ENCODE measurements around the gene MID1. TPM values are rescaled to one million over a fixed set of nuclear protein-coding genes. Genes with fewer than 3 reads are reported as not detected.

MID1 gene
- total RNA-seq, 1 donor from 2014 or later: 32.5 TPM

- no peak overlapping the region for H3K27ac Mint-ChIP-seq
These were observed 118.8 kb downstream of the MID1 start for GRCh38 chrX:10501611-10502010.

GRCh38 chrX:10496345-10496965 is 123.9 kb downstream of the MID1 start:
- Mint-ChIP-seq H3K27me3 (no peaks in the 10 kb centered on the region), H3K9me3 (ENCODE audit: low read depth) (peaks cover 15% of the 10 kb centered on the region), H3K4me1 (ENCODE audit: low read depth) (no peaks in the 10 kb centered on the region), H3K36me3 (ENCODE audit: insufficient read depth) (peaks cover 5% of the 10 kb centered on the region), H3K4me3 (ENCODE audit: low read depth) (no peak overlapping the region), H3K27ac (no peak overlapping the region)
- TF ChIP-seq, protein P1, sequence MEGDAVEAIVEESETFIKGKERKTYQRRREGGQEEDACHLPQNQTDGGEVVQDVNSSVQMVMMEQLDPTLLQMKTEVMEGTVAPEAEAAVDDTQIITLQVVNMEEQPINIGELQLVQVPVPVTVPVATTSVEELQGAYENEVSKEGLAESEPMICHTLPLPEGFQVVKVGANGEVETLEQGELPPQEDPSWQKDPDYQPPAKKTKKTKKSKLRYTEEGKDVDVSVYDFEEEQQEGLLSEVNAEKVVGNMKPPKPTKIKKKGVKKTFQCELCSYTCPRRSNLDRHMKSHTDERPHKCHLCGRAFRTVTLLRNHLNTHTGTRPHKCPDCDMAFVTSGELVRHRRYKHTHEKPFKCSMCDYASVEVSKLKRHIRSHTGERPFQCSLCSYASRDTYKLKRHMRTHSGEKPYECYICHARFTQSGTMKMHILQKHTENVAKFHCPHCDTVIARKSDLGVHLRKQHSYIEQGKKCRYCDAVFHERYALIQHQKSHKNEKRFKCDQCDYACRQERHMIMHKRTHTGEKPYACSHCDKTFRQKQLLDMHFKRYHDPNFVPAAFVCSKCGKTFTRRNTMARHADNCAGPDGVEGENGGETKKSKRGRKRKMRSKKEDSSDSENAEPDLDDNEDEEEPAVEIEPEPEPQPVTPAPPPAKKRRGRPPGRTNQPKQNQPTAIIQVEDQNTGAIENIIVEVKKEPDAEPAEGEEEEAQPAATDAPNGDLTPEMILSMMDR (IDR thresholded peaks at IDR 0.05; ENCODE audit: unreplicated experiment): no peak
- DNase-seq (ENCODE audit: low spot score, unreplicated experiment): no peak

More at GRCh38 chrX:10501611-10502010, 118.8 kb downstream of the MID1 start:
- TF ChIP-seq, protein P1 (IDR thresholded peaks at IDR 0.05; ENCODE audit: unreplicated experiment): no peak
- DNase-seq (ENCODE audit: low spot score, unreplicated experiment): no peak
- Mint-ChIP-seq H3K9me3 (ENCODE audit: low read depth) (peaks cover 19% of the 10 kb centered on the region), H3K27me3 (no peaks in the 10 kb centered on the region), H3K4me1 (ENCODE audit: low read depth) (no peaks in the 10 kb centered on the region), H3K36me3 (ENCODE audit: insufficient read depth) (peaks cover 4% of the 10 kb centered on the region), H3K4me3 (ENCODE audit: low read depth) (no peak overlapping the region)

DNA sequence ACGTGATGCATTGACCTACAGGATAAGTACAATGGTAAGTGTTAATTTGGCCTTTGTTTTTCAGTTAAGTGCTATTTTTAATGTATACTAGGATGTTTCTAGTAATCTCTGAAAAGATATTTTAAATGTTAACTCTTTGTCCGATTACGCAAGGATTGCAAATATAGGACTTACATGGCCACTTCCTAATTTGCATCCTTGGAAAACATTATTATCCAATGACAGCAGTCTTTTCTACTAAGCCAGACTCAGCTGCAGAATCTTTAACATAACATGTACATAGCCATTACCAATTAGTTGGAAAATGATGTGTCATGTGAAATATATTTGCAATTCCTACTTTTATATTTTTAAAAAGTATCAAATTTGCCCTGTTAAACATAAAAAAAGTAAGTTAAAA is 124.7 kb downstream of the MID1 start:
- TF ChIP-seq, protein P1 (IDR thresholded peaks at IDR 0.05; ENCODE audit: unreplicated experiment): no peak
- H3K4me1 Mint-ChIP-seq (ENCODE audit: low read depth): no peaks in the 10 kb centered on the region
- H3K36me3 Mint-ChIP-seq (ENCODE audit: insufficient read depth): peaks cover 5% of the 10 kb centered on the region
- DNase-seq (ENCODE audit: low spot score, unreplicated experiment): no peak
- H3K27me3 Mint-ChIP-seq: no peaks in the 10 kb centered on the region
- peaks cover 11% of the 10 kb centered on the region for H3K9me3 Mint-ChIP-seq (ENCODE audit: low read depth)
- H3K27ac Mint-ChIP-seq: no peak overlapping the region
- H3K4me3 Mint-ChIP-seq (ENCODE audit: low read depth): no peak overlapping the region

DNA sequence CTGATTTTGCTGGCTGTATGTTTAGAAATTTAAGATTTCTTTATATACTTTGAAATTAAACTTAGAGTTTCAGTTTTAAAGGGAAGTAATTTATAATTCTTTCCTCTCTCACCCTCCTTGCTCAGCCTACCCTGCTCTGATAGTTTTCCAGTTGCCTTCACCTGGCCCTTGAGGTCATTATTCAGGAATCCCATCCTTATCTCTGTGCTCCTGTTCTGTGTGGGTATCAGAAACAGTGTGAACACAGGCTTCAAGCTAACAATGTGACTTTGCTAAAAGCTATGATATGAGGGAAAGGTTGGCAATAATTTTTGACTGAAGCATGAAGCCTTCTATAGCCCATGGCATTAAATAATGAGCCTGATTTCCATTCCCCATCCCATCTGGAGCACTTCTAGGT is 128.1 kb downstream of the MID1 start:
- Mint-ChIP-seq H3K9me3 (ENCODE audit: low read depth) (peaks cover 4% of the 10 kb centered on the region), H3K4me3 (ENCODE audit: low read depth) (no peak overlapping the region), H3K27me3 (no peaks in the 10 kb centered on the region), H3K36me3 (ENCODE audit: insufficient read depth) (peaks cover 4% of the 10 kb centered on the region), H3K4me1 (ENCODE audit: low read depth) (no peaks in the 10 kb centered on the region), H3K27ac (no peak overlapping the region)
- no peak for DNase-seq (ENCODE audit: low spot score, unreplicated experiment)
- TF ChIP-seq, protein P1 (IDR thresholded peaks at IDR 0.05; ENCODE audit: unreplicated experiment): no peak

- no peak overlapping the region for H3K27ac Mint-ChIP-seq
- no peak overlapping the region for H3K4me3 Mint-ChIP-seq (ENCODE audit: low read depth)
- peaks cover 3% of the 10 kb centered on the region for H3K9me3 Mint-ChIP-seq (ENCODE audit: low read depth)
- peaks cover 2% of the 10 kb centered on the region for H3K4me1 Mint-ChIP-seq (ENCODE audit: low read depth)
- DNase-seq (ENCODE audit: low spot score, unreplicated experiment): no peak
- no peaks in the 10 kb centered on the region for H3K27me3 Mint-ChIP-seq
- TF ChIP-seq, protein P1 (IDR thresholded peaks at IDR 0.05; ENCODE audit: unreplicated experiment): no peak
- peaks cover 3% of the 10 kb centered on the region for H3K36me3 Mint-ChIP-seq (ENCODE audit: insufficient read depth)
These were observed 134.0 kb downstream of the MID1 start for GRCh38 chrX:10486373-10486772.
